T-cell (primary cell): ENCODE results near the gene PTCD2. TPM values are rescaled to one million over a fixed set of nuclear protein-coding genes. Genes with fewer than 3 reads are reported as not detected.
"Not testable (repeated sequence)": the region's sequence is repeated elsewhere in the genome, so short reads cannot be mapped to it uniquely, and the experiment has no call there.

ENCODE experiments used
- ATAC-seq, 4 experiments: fragments of 200-7000 bp in 3 of 4; fragments of 150-1000 bp in 1 of 4; cut with Tn5 transposase; replicated peaks in 1 of 4; 1 replicate in 3 of 4; 2 replicates in 1 of 4; pipeline ENCODE4 v1.10.0; 2021; ENCODE audit warnings: moderate library complexity in 3 of 4, mild to moderate bottlenecking in 2 of 4, moderate number of reproducible peaks in 1 of 4
- CTCF ChIA-PET, 2 donors: fragments of 300-600 bp; sonication (Branson Sonifier 250); formaldehyde crosslinking; loops; one replicate each; lab custom pipeline; 2022; ENCODE audit warnings: antibody characterized with exemption in 2 of 2; lab: Charles Lee
- POLR2A ChIA-PET, 2 donors: fragments of 300-600 bp; sonication (Branson Sonifier 250); formaldehyde crosslinking; loops; one replicate each; lab custom pipeline; 2022; ENCODE audit warnings: antibody characterized with exemption in 2 of 2; lab: Charles Lee
- DNase-seq, 35 experiments: peaks; one replicate each; pipeline versions ENCODE4 v3.0.0 to v3.0.0-alpha.2; 2013 to 2023
- H3K27ac ChIP-seq: one replicate; pipeline ENCODE4 v1.5.1; 2013; ENCODE audit warnings: low read length
- H3K27me3 ChIP-seq, 2 experiments: replicated peaks in 1 of 2; 1 replicate in 1 of 2; 2 replicates in 1 of 2; pipeline versions ENCODE4 v1.6.1 to v1.7.0; 2013; ENCODE audit warnings: low read length in 1 of 2, mixed read lengths in 1 of 2; ENCODE audit not compliant: control insufficient read depth in 2 of 2, insufficient read depth in 2 of 2; ENCODE audit errors: extremely low read depth in 1 of 2
- H3K36me3 ChIP-seq, 2 donors: 1 replicate in 1 of 2; 2 replicates in 1 of 2; pipeline versions ENCODE4 v1.6.1 to v1.7.0; 2013; ENCODE audit warnings: low read length in 1 of 2; ENCODE audit not compliant: control insufficient read depth in 2 of 2, insufficient read depth in 1 of 2; ENCODE audit errors: extremely low read depth in 1 of 2
- H3K4me1 ChIP-seq, 2 experiments: 1 replicate in 1 of 2; 2 replicates in 1 of 2; pipeline versions ENCODE4 v1.6.1 to v1.7.0; 2013; ENCODE audit warnings: low read length in 2 of 2, mixed read lengths in 1 of 2; ENCODE audit not compliant: insufficient read depth in 2 of 2, control insufficient read depth in 1 of 2; ENCODE audit errors: extremely low read depth in 1 of 2
- H3K4me3 ChIP-seq, 2 donors: 1 replicate in 1 of 2; 2 replicates in 1 of 2; pipeline versions ENCODE4 v1.5.1 to v1.7.0; 2013; ENCODE audit warnings: mild to moderate bottlenecking in 2 of 2, low read length in 1 of 2, moderate library complexity in 1 of 2; ENCODE audit not compliant: control insufficient read depth in 1 of 2; ENCODE audit errors: extremely low read depth in 1 of 2
- H3K9me3 ChIP-seq: 2 replicates; pipeline ENCODE4 v1.7.0; 2013
- H3K27ac Mint-ChIP-seq, 2 donors: one replicate each; pipeline ENCODE4 v1.8.0; 2020 to 2021; ENCODE audit warnings: mild to moderate bottlenecking in 2 of 2, mixed read lengths in 2 of 2
- H3K27me3 Mint-ChIP-seq, 2 donors: one replicate each; pipeline ENCODE4 v1.8.0; 2021 to 2022; ENCODE audit warnings: mixed read lengths in 2 of 2
- H3K36me3 Mint-ChIP-seq: one replicate; pipeline ENCODE4 v1.8.0; 2021; ENCODE audit warnings: mixed read lengths
- H3K4me1 Mint-ChIP-seq, 3 donors: one replicate each; pipeline ENCODE4 v1.8.0; 2020 to 2022; ENCODE audit warnings: mixed read lengths in 3 of 3, mild to moderate bottlenecking in 1 of 3
- H3K4me3 Mint-ChIP-seq, 3 donors: one replicate each; pipeline ENCODE4 v1.8.0; 2020 to 2022; ENCODE audit warnings: mild to moderate bottlenecking in 3 of 3, mixed read lengths in 3 of 3, moderate library complexity in 3 of 3
- H3K9me3 Mint-ChIP-seq, 3 donors: one replicate each; pipeline ENCODE4 v1.8.0; 2020 to 2022; ENCODE audit warnings: mixed read lengths in 3 of 3
- WGBS: methylation state at CpG from one replicate; pipeline ENCODE4 v1.1.5; 2013; ENCODE audit warnings: missing lambda C conversion rate; ENCODE audit not compliant: insufficient coverage; 5-methylcytosine and 5-hydroxymethylcytosine counted together
- total RNA-seq, 35 experiments: library from RNA in 6 of 35; stranded (reverse) in 6 of 35; fragments of 120-200 nt in 1 of 35; gene quantifications; one replicate each; pipeline versions ENCODE4 v1.2.1 to v1.2.4 and lab custom pipeline; 2013 to 2026

Gene PTCD2
- total RNA-seq, 5 donors from 2014 or later (not counting 1 experiment from before 2014, with no cell fraction given) = 5.9 to 12.1 (median 8.1) TPM

DNA sequence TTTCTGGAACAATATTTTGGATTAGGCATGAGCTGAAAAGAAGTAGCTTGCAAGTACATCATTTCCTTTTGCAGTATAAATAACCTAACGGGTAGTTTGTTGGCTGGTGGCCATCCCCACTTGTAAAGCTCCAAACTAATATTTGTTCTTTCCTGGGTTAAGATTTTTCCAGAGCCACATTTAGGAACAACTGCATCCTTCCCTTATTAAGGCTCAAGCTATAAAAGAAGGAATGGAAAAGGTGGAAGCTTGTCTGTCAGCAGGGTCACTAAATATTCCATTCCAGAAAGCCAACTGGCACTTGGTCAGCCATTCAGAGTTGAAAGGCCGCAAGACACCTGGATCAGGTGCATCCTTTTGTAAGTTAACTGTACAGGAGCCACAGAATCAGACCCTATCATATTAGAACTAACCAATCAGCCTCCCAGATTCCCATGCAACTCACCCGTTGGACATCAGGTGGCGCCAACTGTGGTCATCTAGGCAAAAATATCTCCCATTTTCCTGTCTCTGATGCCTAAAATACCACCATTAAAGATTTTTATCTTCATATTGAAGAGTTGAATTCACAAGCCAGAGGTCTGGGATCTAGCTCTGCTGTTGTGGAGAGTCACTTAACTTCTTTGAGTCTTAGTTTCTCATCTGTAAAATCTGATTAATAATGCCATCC, 82.9 kb downstream of the PTCD2 start:
- ChIA-PET CTCF (no interaction called here), POLR2A (no interaction called here)
- ATAC-seq = no peak
- DNase-seq = no peak
- Histone ChIP-seq H3K27ac (no peak overlapping the region), H3K36me3 (no peaks in the 10 kb centered on the region), H3K4me3 (no peak overlapping the region), H3K9me3 (peaks cover 4% of the 10 kb centered on the region), H3K27me3 (no peaks in the 10 kb centered on the region), H3K4me1 (no peaks in the 10 kb centered on the region)
- Mint-ChIP-seq H3K9me3 (peaks cover 5 to 21% (median 17%) of the 10 kb centered on the region in 3 donors), H3K27ac (no peak overlapping the region), H3K27me3 (peaks cover 9 to 17% of the 10 kb centered on the region in 2 donors), H3K4me1 (no peaks in the 10 kb centered on the region), H3K4me3 (no peak overlapping the region), H3K36me3 (no peaks in the 10 kb centered on the region)
- WGBS = 79% methylated on average over 2 of the region's 4 CpGs

DNA sequence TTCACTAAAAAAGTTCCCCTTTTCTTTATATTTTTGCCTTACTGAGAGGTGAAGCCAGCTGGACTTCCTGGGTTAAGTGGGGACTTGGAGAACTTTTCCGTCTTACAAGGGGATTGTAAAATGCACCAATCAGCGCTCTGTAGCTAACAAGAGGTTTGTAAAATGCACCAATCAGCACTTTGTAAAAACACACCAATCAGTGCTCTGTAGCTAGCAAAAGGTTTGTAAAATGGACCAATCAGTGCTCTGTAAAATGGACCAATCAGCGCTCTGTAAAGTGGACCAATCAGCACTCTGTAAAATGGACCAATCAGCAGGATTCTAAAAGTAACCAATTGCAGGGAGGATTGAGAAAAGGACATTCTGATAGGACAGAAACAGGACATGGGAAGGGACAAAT, 84.6 kb downstream of the PTCD2 start:
- H3K4me1 Mint-ChIP-seq, H3K4me3 ChIP-seq, DNase-seq, POLR2A ChIA-PET, H3K36me3 ChIP-seq, H3K4me1 ChIP-seq, ATAC-seq, H3K27ac ChIP-seq, CTCF ChIA-PET, H3K27me3 ChIP-seq, H3K27ac Mint-ChIP-seq, H3K9me3 ChIP-seq, H3K36me3 Mint-ChIP-seq, H3K4me3 Mint-ChIP-seq: not testable (repeated sequence)
- Mint-ChIP-seq H3K27me3 (peaks cover 13 to 15% of the 10 kb centered on the region in 2 donors), H3K9me3 (peaks cover 5 to 21% (median 17%) of the 10 kb centered on the region in 3 donors)
- 89% methylated on average over 3 of the region's 3 CpGs for WGBS

DNA sequence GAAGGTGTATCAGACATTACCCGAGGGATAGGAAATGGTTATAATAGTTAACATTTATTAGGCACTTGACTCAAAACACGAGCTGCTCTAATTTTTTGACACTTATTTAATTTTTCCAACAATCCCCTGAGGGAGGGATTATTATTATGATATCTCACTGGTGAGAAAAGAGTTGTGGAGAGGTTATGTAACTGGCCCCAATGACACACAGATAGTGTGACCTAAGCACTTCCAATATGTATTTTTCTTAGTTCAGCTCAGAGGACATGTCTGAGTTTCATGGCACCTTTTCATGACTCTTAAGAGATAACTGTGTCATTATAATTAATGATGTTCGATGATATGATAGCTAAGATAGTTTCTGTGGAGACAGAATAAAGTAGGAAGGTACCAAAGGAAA, 86.9 kb downstream of the PTCD2 start:
- H3K9me3 ChIP-seq = no peaks in the 10 kb centered on the region
- H3K4me3 ChIP-seq = no peak overlapping the region
- no peak for ATAC-seq
- H3K27ac ChIP-seq = no peak overlapping the region
- Mint-ChIP-seq H3K9me3 (peaks cover 0 to 3% (median 2%) of the 10 kb centered on the region in 3 donors), H3K4me1 (no peaks in the 10 kb centered on the region), H3K27me3 (peaks cover 9 to 22% of the 10 kb centered on the region in 2 donors), H3K36me3 (no peaks in the 10 kb centered on the region), H3K4me3 (no peak overlapping the region), H3K27ac (no peak overlapping the region)
- peaks cover 0 to 5% of the 10 kb centered on the region in 2 experiments for H3K27me3 ChIP-seq
- CTCF ChIA-PET = no interaction called here
- WGBS = no CpG with 5 or more reads among the region's 3 CpGs
- no peaks in the 10 kb centered on the region for H3K36me3 ChIP-seq
- POLR2A ChIA-PET = no interaction called here
- no peaks in the 10 kb centered on the region for H3K4me1 ChIP-seq
- no peak for DNase-seq

DNA sequence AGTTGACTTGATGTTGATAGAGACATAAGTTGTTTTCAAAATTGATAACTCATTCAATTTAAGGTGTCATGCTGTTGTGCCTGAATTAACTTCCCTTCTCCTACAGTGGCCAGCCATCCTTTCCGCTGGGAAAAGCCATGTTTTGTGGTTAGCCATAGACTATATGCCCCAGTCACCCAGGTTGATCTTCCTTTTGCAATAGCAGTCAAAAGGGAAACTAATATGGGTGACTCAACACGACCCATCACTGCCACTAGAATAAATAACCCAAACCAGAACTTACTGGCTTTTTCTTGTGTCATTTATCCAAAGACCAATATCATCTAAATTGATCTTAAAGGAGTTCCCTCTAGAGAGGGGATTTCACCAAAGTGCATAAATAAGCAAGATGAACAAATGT, 87.4 kb downstream of the PTCD2 start:
- POLR2A ChIA-PET = no interaction called here
- WGBS = no CpG with 5 or more reads among the region's 2 CpGs
- ATAC-seq = no peak

DNA sequence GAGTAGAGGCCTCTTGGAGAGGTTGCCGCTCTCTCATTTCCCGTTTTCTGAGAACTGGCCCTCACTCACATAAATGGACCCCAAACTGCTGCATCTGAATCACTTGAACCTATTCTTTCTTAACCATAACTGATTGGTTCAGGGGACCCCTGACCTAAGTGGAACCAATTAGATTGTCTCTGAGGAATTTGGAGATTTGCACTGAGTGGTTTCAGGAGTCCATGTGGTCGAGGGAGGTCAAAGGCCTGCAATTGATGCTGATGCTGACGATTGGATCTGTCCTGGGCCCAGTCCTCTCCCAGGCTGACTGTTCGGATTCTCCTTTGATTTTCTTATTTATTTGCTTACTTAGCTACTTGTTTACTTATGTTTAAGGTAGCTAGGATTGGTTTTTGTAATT, 88.0 kb downstream of the PTCD2 start:
- WGBS = 60% methylated on average over 1 of the region's 5 CpGs
- CTCF ChIA-PET = no interaction called here

More for the DNA sequence above, 87.4 kb downstream of the PTCD2 start:
- CTCF ChIA-PET = no interaction called here
- H3K4me1 ChIP-seq = no peaks in the 10 kb centered on the region
- H3K9me3 Mint-ChIP-seq = no peaks in the 10 kb centered on the region
- DNase-seq = no peak
- no peaks in the 10 kb centered on the region for H3K9me3 ChIP-seq
- no peak overlapping the region for H3K4me3 Mint-ChIP-seq
- H3K36me3 ChIP-seq = no peaks in the 10 kb centered on the region
- H3K4me1 Mint-ChIP-seq = no peaks in the 10 kb centered on the region
- no peaks in the 10 kb centered on the region for H3K36me3 Mint-ChIP-seq
- peaks cover 9 to 22% of the 10 kb centered on the region in 2 donors for H3K27me3 Mint-ChIP-seq
- no peak overlapping the region for H3K27ac ChIP-seq
- peaks cover 0 to 5% of the 10 kb centered on the region in 2 experiments for H3K27me3 ChIP-seq
- H3K27ac Mint-ChIP-seq = no peak overlapping the region
- no peak overlapping the region for H3K4me3 ChIP-seq

DNA sequence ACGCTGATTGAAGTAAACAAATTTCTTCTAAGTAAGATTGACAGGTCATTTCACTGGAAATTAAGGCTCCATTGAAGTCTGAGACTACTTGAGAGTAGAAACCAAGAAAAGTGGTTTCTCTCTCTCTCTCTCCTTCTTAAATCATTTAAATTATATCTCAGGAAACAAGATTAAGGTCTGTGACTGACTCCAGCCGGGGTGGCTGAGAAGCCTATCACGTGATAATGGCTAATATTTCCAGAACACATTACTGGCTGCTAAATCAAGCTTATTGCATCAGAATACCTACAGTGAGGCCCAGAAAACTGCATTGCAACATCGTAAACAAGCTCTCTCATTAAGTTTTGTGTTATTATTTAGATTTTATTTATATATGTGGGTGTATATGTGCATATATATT, 88.4 kb downstream of the PTCD2 start:
- ATAC-seq (no peak), DNase-seq (no peak)
- no peak overlapping the region for H3K27ac Mint-ChIP-seq
- H3K4me1 Mint-ChIP-seq = no peaks in the 10 kb centered on the region
- H3K27me3 Mint-ChIP-seq = peaks cover 9 to 22% of the 10 kb centered on the region in 2 donors
- H3K9me3 ChIP-seq = no peaks in the 10 kb centered on the region
- no peaks in the 10 kb centered on the region for H3K36me3 Mint-ChIP-seq
- POLR2A ChIA-PET = no interaction called here
- CTCF ChIA-PET = no interaction called here
- H3K9me3 Mint-ChIP-seq = no peaks in the 10 kb centered on the region
- H3K4me3 Mint-ChIP-seq = no peak overlapping the region
- H3K27me3 ChIP-seq = peaks cover 0 to 5% of the 10 kb centered on the region in 2 experiments
- no peak overlapping the region for H3K4me3 ChIP-seq
- no CpG with 5 or more reads among the region's 4 CpGs for WGBS
- H3K4me1 ChIP-seq = no peaks in the 10 kb centered on the region
- no peak overlapping the region for H3K27ac ChIP-seq
- no peaks in the 10 kb centered on the region for H3K36me3 ChIP-seq

More for the DNA sequence above, 88.0 kb downstream of the PTCD2 start:
- H3K4me3 Mint-ChIP-seq = no peak overlapping the region
- no peaks in the 10 kb centered on the region for H3K4me1 Mint-ChIP-seq
- ATAC-seq (no peak), DNase-seq (no peak)
- H3K9me3 ChIP-seq = no peaks in the 10 kb centered on the region
- peaks cover 0 to 5% of the 10 kb centered on the region in 2 experiments for H3K27me3 ChIP-seq
- no peak overlapping the region for H3K4me3 ChIP-seq
- no peak overlapping the region for H3K27ac Mint-ChIP-seq
- no peak overlapping the region for H3K27ac ChIP-seq
- H3K9me3 Mint-ChIP-seq = no peaks in the 10 kb centered on the region
- peaks cover 9 to 22% of the 10 kb centered on the region in 2 donors for H3K27me3 Mint-ChIP-seq
- POLR2A ChIA-PET = no interaction called here
- H3K36me3 Mint-ChIP-seq = no peaks in the 10 kb centered on the region
- no peaks in the 10 kb centered on the region for H3K4me1 ChIP-seq
- no peaks in the 10 kb centered on the region for H3K36me3 ChIP-seq
